ENCODE results near the gene RABGAP1.

Gene RABGAP1

DNA sequence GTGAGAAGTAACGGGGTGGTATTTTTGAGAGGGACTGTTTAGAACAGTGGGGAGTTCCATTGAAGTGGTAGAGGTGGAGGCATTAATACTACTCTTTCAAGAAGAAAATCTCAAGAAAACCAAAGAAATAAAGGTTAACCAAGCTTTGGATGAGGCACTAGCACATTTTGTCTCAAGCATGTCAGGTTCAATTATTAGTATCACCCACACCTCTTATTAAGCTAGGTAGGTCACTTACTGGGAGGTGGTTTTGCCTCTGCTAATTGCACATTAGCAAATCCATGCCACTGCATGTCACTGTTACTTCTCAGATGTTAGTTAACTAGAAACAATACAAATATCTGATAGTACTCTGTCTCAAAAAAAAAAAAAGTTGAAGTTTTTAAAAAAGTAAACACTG is 10.2 kb downstream of the RABGAP1 start:
- in situ Hi-C loops (cut with MboI; ENCODE audit: low pct_unique_long_range_greater_than_20kb, low sequenced_read_pairs, unreplicated experiment) = no loop called here
- DNase-seq (ENCODE audit: low spot score) = no peak

DNA sequence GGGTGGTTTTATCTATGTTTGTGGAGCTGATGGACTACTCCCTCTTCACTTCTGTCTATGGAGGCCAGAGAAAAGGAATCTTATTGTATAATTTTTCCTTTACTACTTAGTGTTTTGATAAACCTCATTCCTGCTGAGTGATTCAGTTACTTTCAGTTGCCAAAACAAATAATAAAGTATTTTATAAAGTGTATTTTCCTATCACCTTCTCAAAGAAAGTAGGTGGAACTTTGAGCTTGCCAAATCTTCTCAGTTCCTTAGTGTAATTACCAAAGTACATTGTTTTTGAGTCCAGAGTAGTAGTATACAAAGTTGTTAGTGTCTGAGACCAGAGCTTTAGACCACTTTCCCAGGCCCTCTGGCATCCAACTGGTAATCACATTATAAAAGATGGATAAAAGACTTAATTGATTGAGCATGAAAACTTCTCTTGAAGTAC is 13.5 kb downstream of the RABGAP1 start:
- in situ Hi-C loops (cut with MboI; ENCODE audit: low pct_unique_long_range_greater_than_20kb, low sequenced_read_pairs, unreplicated experiment) = no loop called here
- TF ChIP-seq, protein P1, sequence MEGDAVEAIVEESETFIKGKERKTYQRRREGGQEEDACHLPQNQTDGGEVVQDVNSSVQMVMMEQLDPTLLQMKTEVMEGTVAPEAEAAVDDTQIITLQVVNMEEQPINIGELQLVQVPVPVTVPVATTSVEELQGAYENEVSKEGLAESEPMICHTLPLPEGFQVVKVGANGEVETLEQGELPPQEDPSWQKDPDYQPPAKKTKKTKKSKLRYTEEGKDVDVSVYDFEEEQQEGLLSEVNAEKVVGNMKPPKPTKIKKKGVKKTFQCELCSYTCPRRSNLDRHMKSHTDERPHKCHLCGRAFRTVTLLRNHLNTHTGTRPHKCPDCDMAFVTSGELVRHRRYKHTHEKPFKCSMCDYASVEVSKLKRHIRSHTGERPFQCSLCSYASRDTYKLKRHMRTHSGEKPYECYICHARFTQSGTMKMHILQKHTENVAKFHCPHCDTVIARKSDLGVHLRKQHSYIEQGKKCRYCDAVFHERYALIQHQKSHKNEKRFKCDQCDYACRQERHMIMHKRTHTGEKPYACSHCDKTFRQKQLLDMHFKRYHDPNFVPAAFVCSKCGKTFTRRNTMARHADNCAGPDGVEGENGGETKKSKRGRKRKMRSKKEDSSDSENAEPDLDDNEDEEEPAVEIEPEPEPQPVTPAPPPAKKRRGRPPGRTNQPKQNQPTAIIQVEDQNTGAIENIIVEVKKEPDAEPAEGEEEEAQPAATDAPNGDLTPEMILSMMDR (IDR thresholded peaks at IDR 0.05; ENCODE audit: extremely low read depth, insufficient read depth, missing control alignments) = no peak
- no peak for DNase-seq (ENCODE audit: low spot score)

More for the DNA sequence above, 10.2 kb downstream of the RABGAP1 start:
- TF ChIP-seq, protein P1 (IDR thresholded peaks at IDR 0.05; ENCODE audit: extremely low read depth, insufficient read depth, missing control alignments) = no peak

DNA sequence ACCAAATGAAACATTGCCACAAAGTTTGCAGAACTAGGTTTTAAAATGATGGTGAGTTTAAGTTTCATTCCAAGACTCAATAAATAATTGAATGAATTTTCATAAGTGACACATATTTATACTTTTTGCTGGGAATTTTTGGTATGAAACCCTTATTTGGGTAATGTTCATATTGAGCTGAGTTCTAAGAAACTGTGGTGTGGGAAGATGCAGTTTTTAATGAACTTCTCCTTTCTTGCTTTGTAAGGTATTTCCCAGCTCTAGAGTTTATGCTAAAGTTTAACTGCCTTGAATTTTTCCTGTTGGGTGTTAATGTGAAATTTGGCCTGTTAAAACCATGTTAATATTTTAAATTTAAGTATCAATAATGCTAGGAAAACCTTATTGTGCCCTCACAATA is 15.1 kb downstream of the RABGAP1 start:
- DNase-seq (ENCODE audit: low spot score) = no peak
- TF ChIP-seq, protein P1 (IDR thresholded peaks at IDR 0.05; ENCODE audit: extremely low read depth, insufficient read depth, missing control alignments) = no peak
- in situ Hi-C loops (cut with MboI; ENCODE audit: low pct_unique_long_range_greater_than_20kb, low sequenced_read_pairs, unreplicated experiment) = no loop called here

DNA sequence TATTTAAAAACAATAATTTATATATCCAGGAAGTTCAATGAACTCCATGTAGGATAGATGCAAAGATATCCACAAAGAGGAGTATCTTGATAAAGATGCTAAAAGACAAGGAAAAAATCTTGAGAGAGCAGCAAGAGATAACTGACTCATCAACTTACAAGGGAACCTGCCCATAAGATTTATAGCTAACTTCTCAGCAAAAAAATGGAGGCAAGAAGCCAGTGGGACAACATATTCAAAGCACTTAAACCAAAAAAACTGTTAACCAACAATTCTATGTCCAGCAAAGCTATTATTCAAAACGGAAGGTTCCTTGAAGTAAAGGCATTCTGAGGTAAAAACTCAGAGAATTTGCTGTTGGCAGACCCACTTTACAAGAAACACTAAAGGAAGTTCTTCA is 20.3 kb downstream of the RABGAP1 start:
- DNase-seq (ENCODE audit: low spot score) = no peak
- in situ Hi-C loops (cut with MboI; ENCODE audit: low pct_unique_long_range_greater_than_20kb, low sequenced_read_pairs, unreplicated experiment) = no loop called here
- TF ChIP-seq, protein P1 (IDR thresholded peaks at IDR 0.05; ENCODE audit: extremely low read depth, insufficient read depth, missing control alignments) = no peak

DNA sequence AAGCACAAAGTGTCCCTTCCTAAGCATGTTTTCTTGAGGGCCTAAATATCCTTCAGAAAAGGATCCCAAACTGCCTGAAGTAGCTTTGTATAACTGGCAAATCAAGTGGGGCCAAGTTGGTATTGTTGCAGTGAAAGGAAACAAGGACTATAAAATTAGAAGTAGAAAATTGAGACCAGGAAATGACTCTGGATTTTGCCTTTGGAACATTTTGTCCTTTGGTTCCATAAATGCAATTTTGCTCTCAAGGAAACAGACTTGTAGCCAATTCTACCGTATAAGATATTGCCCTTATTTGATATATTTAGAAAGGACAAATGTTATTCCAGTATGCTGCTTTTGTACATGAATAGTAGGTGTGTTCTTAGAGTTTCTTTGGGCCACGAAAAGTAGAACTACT is 34.4 kb downstream of the RABGAP1 start:
- DNase-seq (ENCODE audit: low spot score) = no peak
- TF ChIP-seq, protein P1 (IDR thresholded peaks at IDR 0.05; ENCODE audit: extremely low read depth, insufficient read depth, missing control alignments) = no peak
- in situ Hi-C loops (cut with MboI; ENCODE audit: low pct_unique_long_range_greater_than_20kb, low sequenced_read_pairs, unreplicated experiment) = no loop called here

DNA sequence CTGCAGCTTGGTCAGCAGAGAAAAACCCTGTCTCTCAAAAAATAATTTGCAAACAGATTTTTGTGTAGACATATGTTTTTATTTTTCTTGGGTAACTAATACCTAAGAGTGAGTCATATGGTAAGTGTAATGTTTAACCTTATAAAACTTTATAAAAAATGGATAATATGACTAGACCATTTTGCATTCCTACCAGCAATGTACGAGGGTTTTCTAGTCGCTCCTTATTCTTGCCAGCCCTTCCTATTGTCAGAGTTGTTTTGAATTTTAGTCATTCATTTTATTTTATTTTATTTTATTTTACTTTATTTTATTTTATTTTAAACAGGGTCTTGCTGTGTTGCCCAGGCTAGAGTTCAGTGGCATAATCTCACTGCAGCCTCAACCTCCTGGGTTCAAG is 37.8 kb downstream of the RABGAP1 start:
- in situ Hi-C loops (cut with MboI; ENCODE audit: low pct_unique_long_range_greater_than_20kb, low sequenced_read_pairs, unreplicated experiment) = no loop called here
- TF ChIP-seq, protein P1 (IDR thresholded peaks at IDR 0.05; ENCODE audit: extremely low read depth, insufficient read depth, missing control alignments) = no peak
- no peak for DNase-seq (ENCODE audit: low spot score)

DNA sequence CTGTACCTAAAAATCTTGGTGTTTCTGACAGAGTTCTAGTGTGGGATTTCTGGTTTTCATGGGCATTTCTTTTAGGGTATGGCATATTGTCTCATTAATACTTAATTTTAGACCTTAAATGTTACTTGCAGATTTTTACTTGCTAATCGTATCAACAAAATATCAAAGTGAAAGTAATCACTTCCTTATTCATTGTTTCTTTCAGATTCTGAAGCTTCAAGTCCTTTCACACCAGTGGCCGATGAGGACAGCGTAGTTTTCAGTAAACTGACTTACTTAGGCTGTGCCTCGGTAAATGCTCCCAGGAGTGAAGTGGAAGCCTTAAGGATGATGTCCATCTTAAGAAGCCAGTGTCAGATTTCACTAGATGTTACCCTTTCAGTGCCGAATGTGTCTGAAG is 45.2 kb downstream of the RABGAP1 start:
- DNase-seq (ENCODE audit: low spot score) = no peak
- TF ChIP-seq, protein P1 (IDR thresholded peaks at IDR 0.05; ENCODE audit: extremely low read depth, insufficient read depth, missing control alignments) = no peak
- in situ Hi-C loops (cut with MboI; ENCODE audit: low pct_unique_long_range_greater_than_20kb, low sequenced_read_pairs, unreplicated experiment) = no loop called here

All from GM13977 (cell line).